Muscle layer of duodenum (tissue), 2 donors: ENCODE measurements around the gene POGLUT3.
A peak's percentile ranks its signal among the peaks of the same experiment; 100 is the strongest.

Experiments used
- H3K27ac ChIP-seq: one replicate; pipeline ENCODE4 v1.7.0; 2013; ENCODE audit warnings: mild to moderate bottlenecking, low read length
- H3K27me3 ChIP-seq: one replicate; pipeline ENCODE4 v1.7.0; 2013; ENCODE audit warnings: low read depth, mild to moderate bottlenecking, control low read depth, low read length
- H3K36me3 ChIP-seq, 2 donors: one replicate each; pipeline ENCODE4 v1.7.0; 2013; ENCODE audit warnings: low read length in 2 of 2, control low read depth in 1 of 2, mild to moderate bottlenecking in 1 of 2; ENCODE audit not compliant: insufficient read depth in 2 of 2, control insufficient read depth in 1 of 2
- H3K4me1 ChIP-seq, 2 donors: one replicate each; pipeline ENCODE4 v1.7.0; 2013; ENCODE audit warnings: low read length in 2 of 2, mild to moderate bottlenecking in 2 of 2, control low read depth in 1 of 2, moderate library complexity in 1 of 2; ENCODE audit not compliant: insufficient read depth in 2 of 2, control insufficient read depth in 1 of 2
- H3K4me3 ChIP-seq, 2 donors: one replicate each; pipeline ENCODE4 v1.7.0; 2013; ENCODE audit warnings: low read length in 2 of 2, low read depth in 1 of 2, mild to moderate bottlenecking in 1 of 2
- H3K9me3 ChIP-seq, 2 donors: one replicate each; pipeline ENCODE4 v1.7.0; 2013; ENCODE audit warnings: low read length in 2 of 2, control low read depth in 1 of 2, mild to moderate bottlenecking in 1 of 2; ENCODE audit not compliant: control insufficient read depth in 1 of 2
- donor health status: healthy.

The POGLUT3 gene

DNA sequence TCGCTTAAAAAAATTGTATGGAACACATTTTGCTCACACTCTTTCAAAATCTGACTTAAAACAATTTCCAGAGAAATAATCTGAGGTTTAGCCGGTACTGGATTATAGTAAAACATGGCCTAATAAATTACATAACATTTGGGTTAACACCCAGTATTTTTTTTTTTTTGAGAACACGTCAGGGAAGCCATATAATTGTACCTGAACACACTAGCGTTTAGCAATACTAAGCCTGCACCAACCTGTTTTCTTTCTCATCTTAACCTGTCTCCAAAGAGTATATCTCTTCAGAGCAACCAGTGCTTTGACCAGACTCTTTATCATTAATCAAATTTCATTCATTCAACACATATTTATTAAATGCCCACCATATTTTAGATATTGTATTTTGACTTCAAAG lies 2.0 kb upstream of the POGLUT3 start:
- Histone ChIP-seq H3K27me3 (no peaks in the 10 kb centered on the region), H3K4me3 (no peak overlapping the region), H3K9me3 (no peaks in the 10 kb centered on the region), H3K4me1 (peaks cover 0 to 8% of the 10 kb centered on the region in 2 donors), H3K27ac (no peak overlapping the region), H3K36me3 (no peaks in the 10 kb centered on the region)

GRCh38 chr11:108498816-108499408 lies 728 bp upstream of the POGLUT3 start:
- Histone ChIP-seq H3K27ac (peak overlapping the region; percentile 99), H3K27me3 (no peaks in the 10 kb centered on the region), H3K4me3 (peak overlapping the region; percentile 81 to 82), H3K4me1 (peaks cover 6 to 8% of the 10 kb centered on the region in 2 donors), H3K36me3 (no peaks in the 10 kb centered on the region), H3K9me3 (no peaks in the 10 kb centered on the region)

DNA sequence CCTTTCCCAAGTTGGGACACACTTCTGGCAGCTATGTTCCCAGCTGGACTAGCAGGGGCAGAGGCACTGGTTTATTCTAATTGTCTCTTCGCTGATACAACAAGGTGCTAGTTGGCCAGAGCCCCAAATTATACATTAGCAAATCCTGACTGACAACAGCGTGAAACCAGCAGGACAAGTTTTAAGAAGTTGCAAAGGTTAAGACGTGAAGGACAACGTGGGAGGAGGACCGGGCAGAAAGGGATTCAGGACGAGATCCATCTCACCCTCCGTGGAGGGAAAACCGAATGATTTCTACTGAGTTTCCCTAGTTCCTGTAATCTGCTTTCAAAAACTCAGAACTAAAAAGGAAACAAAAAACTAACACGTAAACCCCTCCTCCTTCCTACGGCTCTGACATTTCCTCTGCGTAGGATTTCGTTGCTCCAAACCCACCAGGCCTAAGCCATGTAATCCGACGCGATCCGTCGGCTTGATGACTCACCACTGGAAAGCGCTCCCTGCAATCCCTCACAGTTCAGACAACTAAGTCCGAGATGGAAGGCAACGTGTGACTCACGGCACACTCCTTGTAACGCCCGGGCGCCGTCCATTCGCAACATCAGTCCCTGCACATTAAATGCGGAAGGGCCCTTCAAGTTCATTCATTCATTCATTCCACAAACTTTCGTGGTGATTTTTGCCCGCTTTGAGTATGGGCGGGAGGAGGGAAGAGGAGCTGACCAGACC lies 703 bp downstream of the POGLUT3 start:
- Histone ChIP-seq H3K27me3 (no peaks in the 10 kb centered on the region), H3K9me3 (no peaks in the 10 kb centered on the region), H3K4me1 (peaks cover 6 to 8% of the 10 kb centered on the region in 2 donors), H3K4me3 (peak overlapping the region; percentile 81 to 82), H3K27ac (peak overlapping the region; percentile 99), H3K36me3 (no peaks in the 10 kb centered on the region)

DNA sequence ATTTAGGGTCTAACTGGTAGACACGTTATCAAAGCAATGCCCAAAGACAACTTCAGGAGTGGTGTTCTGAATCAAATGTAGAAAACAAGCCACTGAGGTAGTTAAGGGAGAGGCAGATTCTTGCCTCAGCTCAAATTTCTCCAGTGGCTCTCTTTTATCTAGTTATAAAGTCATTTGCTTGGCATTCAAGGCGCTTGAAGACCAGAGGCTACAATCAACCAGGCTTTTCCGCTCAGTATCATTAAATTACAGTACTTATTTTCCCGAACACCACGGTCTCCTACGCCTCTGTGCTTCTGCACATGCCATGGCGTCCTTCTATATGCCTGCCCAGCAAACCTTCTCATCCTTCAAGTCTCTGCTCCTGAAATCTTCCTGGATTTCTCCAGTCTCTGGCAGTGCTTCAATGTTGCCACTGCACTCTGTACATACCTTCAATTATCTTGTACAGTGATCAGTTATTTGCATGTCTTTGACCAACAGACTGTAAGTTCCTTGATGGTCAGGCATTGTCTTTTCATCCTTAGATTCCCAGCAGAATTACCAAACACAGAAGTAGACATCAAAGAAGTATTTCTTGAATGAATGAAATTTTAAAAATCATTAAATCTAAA lies 1.4 kb downstream of the POGLUT3 start:
- Histone ChIP-seq H3K9me3 (no peaks in the 10 kb centered on the region), H3K27me3 (no peaks in the 10 kb centered on the region), H3K4me3 (peak overlapping the region; percentile 81 to 82), H3K27ac (peak overlapping the region; percentile 99), H3K4me1 (peaks cover 6 to 8% of the 10 kb centered on the region in 2 donors), H3K36me3 (no peaks in the 10 kb centered on the region)

DNA sequence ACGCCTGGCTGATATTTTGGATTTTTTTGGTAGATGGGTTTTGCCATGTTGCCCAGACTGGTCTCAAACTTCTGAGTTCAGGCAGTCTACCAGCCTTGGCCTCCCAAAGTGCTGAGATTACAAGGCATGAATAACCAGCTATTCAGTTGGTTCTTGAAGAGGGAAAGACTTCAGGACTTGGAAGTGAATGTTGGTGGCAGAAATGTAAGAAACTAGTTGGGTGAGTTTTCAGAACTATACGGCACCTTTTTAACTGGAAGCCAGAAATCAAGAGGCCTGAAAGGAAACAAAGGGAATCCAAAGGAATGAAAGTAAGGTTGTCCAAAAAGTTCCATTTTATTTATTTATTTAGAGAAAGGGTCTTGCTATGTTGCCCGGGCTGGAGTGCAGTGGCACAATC lies 2.9 kb downstream of the POGLUT3 start:
- Histone ChIP-seq H3K4me1 (peaks cover 6 to 8% of the 10 kb centered on the region in 2 donors), H3K27ac (no peak overlapping the region), H3K4me3 (no peak overlapping the region), H3K9me3 (no peaks in the 10 kb centered on the region), H3K36me3 (peaks cover 4 to 6% of the 10 kb centered on the region in 2 donors), H3K27me3 (no peaks in the 10 kb centered on the region)

- peaks cover 6 to 8% of the 10 kb centered on the region in 2 donors for H3K4me1 ChIP-seq
- no peak overlapping the region for H3K27ac ChIP-seq
Observed at GRCh38 chr11:108494182-108494581, 4.0 kb downstream of the POGLUT3 start.

DNA sequence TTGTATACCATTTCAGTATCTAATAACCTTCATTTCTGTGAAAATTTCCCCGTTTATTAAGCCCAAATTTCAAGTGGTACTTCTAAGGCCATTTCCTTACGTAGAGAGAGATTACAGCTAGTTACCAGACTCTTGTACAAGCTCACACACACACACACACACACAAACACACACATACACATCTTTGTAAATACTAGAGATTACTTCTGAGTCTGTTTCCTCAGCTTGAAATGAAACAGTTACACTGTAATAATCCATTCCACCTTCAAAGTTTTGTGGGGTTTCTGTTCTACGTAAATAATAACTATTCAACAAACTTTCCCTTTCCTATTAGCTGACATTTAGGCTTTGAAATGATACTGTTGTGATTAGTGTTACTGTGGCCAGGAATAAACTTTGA lies 6.2 kb downstream of the POGLUT3 start:
- Histone ChIP-seq H3K4me3 (no peak overlapping the region), H3K4me1 (peaks cover 5 to 6% of the 10 kb centered on the region in 2 donors), H3K27ac (no peak overlapping the region), H3K36me3 (peaks cover 4 to 25% of the 10 kb centered on the region in 2 donors), H3K9me3 (no peaks in the 10 kb centered on the region), H3K27me3 (no peaks in the 10 kb centered on the region)

More at GRCh38 chr11:108494182-108494581, 4.0 kb downstream of the POGLUT3 start:
- Histone ChIP-seq H3K9me3 (no peaks in the 10 kb centered on the region), H3K4me3 (no peak overlapping the region), H3K36me3 (peaks cover 4 to 17% of the 10 kb centered on the region in 2 donors), H3K27me3 (no peaks in the 10 kb centered on the region)

GRCh38 chr11:108486828-108487227 lies 11.4 kb downstream of the POGLUT3 start:
- Histone ChIP-seq H3K4me3 (no peak overlapping the region), H3K9me3 (no peaks in the 10 kb centered on the region), H3K36me3 (peaks cover 14 to 56% of the 10 kb centered on the region in 2 donors), H3K4me1 (no peaks in the 10 kb centered on the region), H3K27ac (no peak overlapping the region), H3K27me3 (no peaks in the 10 kb centered on the region)

GRCh38 chr11:108486331-108486730 lies 11.9 kb downstream of the POGLUT3 start:
- Histone ChIP-seq H3K9me3 (no peaks in the 10 kb centered on the region), H3K27ac (no peak overlapping the region), H3K36me3 (peaks cover 15 to 59% of the 10 kb centered on the region in 2 donors), H3K4me1 (no peaks in the 10 kb centered on the region), H3K4me3 (no peak overlapping the region), H3K27me3 (no peaks in the 10 kb centered on the region)

GRCh38 chr11:108483163-108483562 lies 15.0 kb downstream of the POGLUT3 start:
- H3K4me3 ChIP-seq, result no peak overlapping the region
- H3K9me3 ChIP-seq, result no peaks in the 10 kb centered on the region
- H3K27me3 ChIP-seq, result no peaks in the 10 kb centered on the region
- H3K27ac ChIP-seq, result no peak overlapping the region
- peaks cover 19 to 52% of the 10 kb centered on the region in 2 donors for H3K36me3 ChIP-seq
- no peaks in the 10 kb centered on the region for H3K4me1 ChIP-seq

DNA sequence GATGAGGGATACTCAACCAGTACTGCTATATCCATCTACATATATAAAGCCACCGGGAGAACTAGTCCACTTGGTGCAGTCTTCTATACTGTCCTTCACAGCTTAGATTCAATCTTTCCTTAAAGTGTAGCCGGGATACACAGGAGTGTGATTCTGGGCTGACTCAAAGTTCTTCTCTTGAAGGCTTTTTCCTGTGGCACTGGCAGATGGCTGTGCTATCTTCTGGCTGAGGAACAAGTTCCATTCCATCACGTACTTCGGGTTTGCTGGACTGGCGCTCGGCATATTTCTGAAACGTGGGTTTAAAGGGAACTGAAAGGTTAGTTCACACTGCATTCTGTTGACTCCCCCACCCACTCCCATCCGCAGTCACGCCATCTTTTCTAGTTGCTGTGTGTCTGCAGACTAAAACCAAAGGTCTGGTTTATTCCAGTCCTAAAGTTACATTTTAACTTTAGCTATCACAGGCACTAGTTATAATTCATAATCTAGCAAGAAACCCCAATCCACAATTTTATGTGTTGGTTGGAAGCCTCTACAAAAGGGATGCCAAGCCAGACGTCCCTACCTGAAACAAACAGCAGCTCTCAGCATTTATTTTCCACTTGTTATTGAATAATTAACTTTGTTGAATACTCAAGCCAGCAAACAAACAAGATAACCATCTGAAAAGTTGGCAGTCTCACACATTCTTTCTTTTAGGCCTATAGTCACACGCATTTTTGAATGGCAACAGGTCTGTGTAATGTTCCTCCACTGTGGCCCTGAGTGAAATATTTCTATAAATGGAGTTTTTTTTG lies 23.3 kb downstream of the POGLUT3 start:
- no peaks in the 10 kb centered on the region for H3K9me3 ChIP-seq
- H3K27me3 ChIP-seq, result no peaks in the 10 kb centered on the region
- H3K4me1 ChIP-seq, result no peaks in the 10 kb centered on the region
- H3K36me3 ChIP-seq, result peaks cover 24 to 47% of the 10 kb centered on the region in 2 donors
- no peak overlapping the region for H3K4me3 ChIP-seq
- no peak overlapping the region for H3K27ac ChIP-seq
